HepG2 (cell line): ENCODE measurements around the gene AFAP1L2. TPM values are rescaled to one million over a fixed set of nuclear protein-coding genes. Genes with fewer than 3 reads are reported as not detected.

Source experiments
- ATAC-seq: fragments of 200-7000 bp; cut with Tn5 transposase; 3 replicates; pipeline ENCODE4 v1.9.1; 2020; ENCODE audit warnings: mild to moderate bottlenecking, moderate library complexity
- BruUV-seq: library from RNA; stranded (reverse); fragments of 400-500 nt; replicated peaks from 2 replicates; lab custom pipeline; 2021; lab: Mats Ljungman, UMichigan
- CTCF ChIA-PET: fragments of 300-600 bp; formaldehyde crosslinking; extraction: SDS; loops from one replicate; lab custom pipeline; 2021; ENCODE audit warnings: low total read pairs, inconsistent platforms, low intra/inter-chr PET ratio; lab: Yijun Ruan, JAX
- POLR2A ChIA-PET: fragments of 350-600 bp; sonication (Branson Sonifier 250); formaldehyde crosslinking; loops from one replicate; lab custom pipeline; 2020; ENCODE audit warnings: antibody characterized with exemption, inconsistent platforms; lab: Yijun Ruan, JAX
- DNase-seq: peaks from one replicate; pipeline ENCODE4 v3.0.0-alpha.2; 2015; ENCODE audit warnings: low spot score
- FAIRE-seq: peaks from 3 replicates; lab custom pipeline; 2011; peaks lifted over from hg19 to GRCh38; lab: Jason Lieb, UNC
- H2AFZ ChIP-seq: one replicate; pipeline ENCODE4 v1.6.1; 2011; ENCODE audit warnings: low read length, inconsistent platforms
- H3K27ac ChIP-seq: fragments of 300-600 bp; 3 replicates; pipeline ENCODE4 v1.8.0; 2011; ENCODE audit warnings: mixed run types, mild to moderate bottlenecking, mixed read lengths, low read length, inconsistent platforms; ENCODE audit not compliant: insufficient read depth; ENCODE audit errors: extremely low read length
- H3K27me3 ChIP-seq, 2 experiments: fragments of 200-600 bp in 1 of 2; 2 replicates in 1 of 2; 3 replicates in 1 of 2; pipeline versions ENCODE4 v1.6.0 to v1.8.0; 2011; ENCODE audit warnings: low read length in 2 of 2, mild to moderate bottlenecking in 2 of 2, moderate library complexity in 2 of 2, inconsistent platforms in 1 of 2; ENCODE audit not compliant: insufficient read depth in 2 of 2, control insufficient read depth in 1 of 2
- H3K36me3 ChIP-seq, 2 experiments: fragments of 200-600 bp in 1 of 2; replicated peaks in 1 of 2; 2 replicates in 1 of 2; 3 replicates in 1 of 2; pipeline versions ENCODE4 v1.5.1 to v1.8.0; 2011; ENCODE audit warnings: low read length in 2 of 2, inconsistent platforms in 1 of 2; ENCODE audit not compliant: insufficient read depth in 2 of 2, control insufficient read depth in 1 of 2
- H3K4me1 ChIP-seq: 2 replicates; pipeline ENCODE4 v1.5.1; 2012; ENCODE audit warnings: low read length, inconsistent platforms; ENCODE audit not compliant: insufficient read depth
- H3K4me2 ChIP-seq: 2 replicates; pipeline ENCODE4 v1.6.0; 2011; ENCODE audit warnings: low read depth, low read length, inconsistent platforms
- H3K4me3 ChIP-seq, 3 experiments: fragments of 200-600 bp in 1 of 3; sonication (generic), shearing (Covaris generic) in 1 of 3; replicated peaks in 1 of 3; 2 replicates each; pipeline ENCODE4 v1.5.1; 2011 to 2016; ENCODE audit warnings: low read length in 3 of 3, inconsistent platforms in 2 of 3, low read depth in 2 of 3, mild to moderate bottlenecking in 2 of 3, control low read depth in 1 of 3, mixed read lengths in 1 of 3; ENCODE audit not compliant: insufficient read depth in 1 of 3
- H3K79me2 ChIP-seq: one replicate; pipeline ENCODE4 v1.6.1; 2011; ENCODE audit warnings: low read length, inconsistent platforms; ENCODE audit not compliant: insufficient read depth
- H3K9ac ChIP-seq: 2 replicates; pipeline ENCODE4 v1.6.0; 2011; ENCODE audit warnings: mild to moderate bottlenecking, low read depth, low read length, inconsistent platforms; ENCODE audit not compliant: insufficient read depth
- H3K9me3 ChIP-seq: 2 replicates; pipeline ENCODE4 v1.5.1; 2012; ENCODE audit warnings: mild to moderate bottlenecking, low read length
- H4K20me1 ChIP-seq: 2 replicates; pipeline ENCODE4 v1.6.0; 2011; ENCODE audit warnings: inconsistent platforms, mild to moderate bottlenecking, low read length, moderate library complexity; ENCODE audit not compliant: insufficient read depth
- ARNTL ChIP-seq: sonication (generic); formaldehyde crosslinking; IDR thresholded peaks from 2 replicates; pipeline ENCODE4 v1.4.0; 2020; ENCODE audit warnings: mild to moderate bottlenecking, missing genetic modification reagents
- CREBL2 ChIP-seq: sonication (generic); formaldehyde crosslinking; IDR thresholded peaks from 2 replicates; pipeline ENCODE4 v1.8.1; 2023; ENCODE audit warnings: missing genetic modification reagents, mild to moderate bottlenecking, borderline replicate concordance
- DDIT3 ChIP-seq: sonication (generic); formaldehyde crosslinking; IDR thresholded peaks from 2 replicates; pipeline ENCODE4 v1.4.0; 2020; ENCODE audit warnings: mild to moderate bottlenecking, missing genetic modification reagents
- FOXO1 ChIP-seq: sonication (generic); formaldehyde crosslinking; IDR thresholded peaks from 2 replicates; pipeline ENCODE4 v1.4.0; 2020; ENCODE audit warnings: missing genetic modification reagents
- HNRNPL ChIP-seq: fragments of 200-400 bp; formaldehyde crosslinking; IDR thresholded peaks from 2 replicates; pipeline ENCODE4 v1.6.1; 2017; ENCODE audit warnings: mild to moderate bottlenecking, low read depth, low read length
- MEF2D ChIP-seq: sonication (generic); formaldehyde crosslinking; IDR thresholded peaks from 2 replicates; pipeline ENCODE4 v1.5.1; 2020; ENCODE audit warnings: mild to moderate bottlenecking, missing genetic modification reagents
- RBM39 ChIP-seq: fragments of 200-400 bp; formaldehyde crosslinking; IDR thresholded peaks from one replicate; pipeline ENCODE4 v1.6.1; 2018; ENCODE audit warnings: antibody characterized with exemption, mild to moderate bottlenecking, low read depth, low read length; ENCODE audit not compliant: poor library complexity, severe bottlenecking
- RXRA ChIP-seq: sonication (generic); formaldehyde crosslinking; IDR thresholded peaks from 2 replicates; pipeline ENCODE4 v1.5.1; 2020; ENCODE audit warnings: missing genetic modification reagents
- SRSF4 ChIP-seq: fragments of 200-400 bp; formaldehyde crosslinking; IDR thresholded peaks from one replicate; pipeline ENCODE4 v1.6.1; 2018; ENCODE audit warnings: mild to moderate bottlenecking, low read depth, low read length, moderate library complexity; ENCODE audit not compliant: poor library complexity, severe bottlenecking
- SUZ12 ChIP-seq: fragments of 150-350 bp; IDR thresholded peaks from 2 replicates; pipeline ENCODE4 v1.6.1; 2014; ENCODE audit warnings: low read depth, low read length
- THAP11 ChIP-seq: IDR thresholded peaks from 2 replicates; pipeline ENCODE4 v1.6.1; 2016; ENCODE audit warnings: missing biosample characterization, missing genetic modification reagents
- ZBTB34 ChIP-seq: sonication (generic); formaldehyde crosslinking; IDR thresholded peaks from 2 replicates; pipeline ENCODE4 v1.8.0; 2022; ENCODE audit warnings: mild to moderate bottlenecking, missing genetic modification reagents
- ZBTB42 ChIP-seq: sonication (generic); formaldehyde crosslinking; IDR thresholded peaks from 2 replicates; pipeline ENCODE4 v1.5.0; 2020; ENCODE audit warnings: mild to moderate bottlenecking, missing genetic modification reagents
- ZMYM3 ChIP-seq: sonication (generic); formaldehyde crosslinking; IDR thresholded peaks from 2 replicates; pipeline ENCODE4 v1.5.1; 2020; ENCODE audit warnings: mild to moderate bottlenecking, missing genetic modification reagents
- ZNF264 ChIP-seq: sonication (generic); formaldehyde crosslinking; IDR thresholded peaks from 2 replicates; pipeline ENCODE4 v1.4.0; 2020; ENCODE audit warnings: missing genetic modification reagents
- ZNF432 ChIP-seq: sonication (generic); formaldehyde crosslinking; IDR thresholded peaks from 2 replicates; pipeline ENCODE4 v1.5.0; 2020; ENCODE audit warnings: missing genetic modification reagents, mild to moderate bottlenecking, borderline replicate concordance
- ZNF543 ChIP-seq: sonication (generic); formaldehyde crosslinking; IDR thresholded peaks from 2 replicates; pipeline ENCODE4 v1.4.0; 2020; ENCODE audit warnings: mild to moderate bottlenecking, missing genetic modification reagents
- ZNF639 ChIP-seq: conservative IDR thresholded peaks from 2 replicates; pipeline ENCODE4 v1.6.1; 2018; ENCODE audit warnings: missing genetic modification reagents
- WGBS: methylation state at CpG from one replicate; pipeline ENCODE4 v1.1.6; 2017; ENCODE audit warnings: low lambda C conversion rate; 5-methylcytosine and 5-hydroxymethylcytosine counted together
- in situ Hi-C: cut with HindIII; loops from 2 replicates; pipeline ENCODE4 v1.10.0; 2017; ENCODE audit warnings: low pct_unique_long_range_greater_than_20kb; ENCODE audit not compliant: extremely low pct_ligation_motif_present
- intact Hi-C: fragments of 100-400 bp; cut with micrococcal nuclease; formaldehyde crosslinking; loops from one replicate; pipeline ENCODE4 v1.10.0; 2022; ENCODE audit not compliant: unreplicated experiment
- polyA plus RNA-seq, 8 experiments: library from polyadenylated mRNA; depleted of rRNA in 3 of 8; stranded (reverse) in 7 of 8; unstranded in 1 of 8; fragments of >200 nt; fragmentation: Illumina TruSeq in 4 of 8; extraction: Trizol in 4 of 8; gene quantifications; 2 replicates each; pipeline versions ENCODE4 v1.2.1 to v1.2.3, GENCODE V29; 2011 to 2016; ENCODE audit warnings: low read depth in 4 of 8, missing spikeins in 1 of 8, mixed read lengths in 1 of 8; ENCODE audit not compliant: insufficient read depth in 1 of 8
- total RNA-seq, 5 experiments: library from RNA; depleted of rRNA; stranded (reverse); fragments of >200 nt; fragmentation: Illumina TruSeq; extraction: Trizol; gene quantifications; 2 replicates each; pipeline ENCODE4 v1.2.3, GENCODE V29; 2016; ENCODE audit warnings: low read depth in 1 of 5
- TF ChIP-seq, protein P1 (sequence below): sonication (generic); formaldehyde crosslinking; IDR thresholded peaks from 2 replicates; pipeline ENCODE4 v1.5.0; 2020; ENCODE audit warnings: missing genetic modification reagents

AFAP1L2 gene
- total and polyA plus RNA-seq, 2 of the 13 experiments (the other 11 are each of a cell fraction or from before 2014, with no cell fraction given) = not detected

DNA sequence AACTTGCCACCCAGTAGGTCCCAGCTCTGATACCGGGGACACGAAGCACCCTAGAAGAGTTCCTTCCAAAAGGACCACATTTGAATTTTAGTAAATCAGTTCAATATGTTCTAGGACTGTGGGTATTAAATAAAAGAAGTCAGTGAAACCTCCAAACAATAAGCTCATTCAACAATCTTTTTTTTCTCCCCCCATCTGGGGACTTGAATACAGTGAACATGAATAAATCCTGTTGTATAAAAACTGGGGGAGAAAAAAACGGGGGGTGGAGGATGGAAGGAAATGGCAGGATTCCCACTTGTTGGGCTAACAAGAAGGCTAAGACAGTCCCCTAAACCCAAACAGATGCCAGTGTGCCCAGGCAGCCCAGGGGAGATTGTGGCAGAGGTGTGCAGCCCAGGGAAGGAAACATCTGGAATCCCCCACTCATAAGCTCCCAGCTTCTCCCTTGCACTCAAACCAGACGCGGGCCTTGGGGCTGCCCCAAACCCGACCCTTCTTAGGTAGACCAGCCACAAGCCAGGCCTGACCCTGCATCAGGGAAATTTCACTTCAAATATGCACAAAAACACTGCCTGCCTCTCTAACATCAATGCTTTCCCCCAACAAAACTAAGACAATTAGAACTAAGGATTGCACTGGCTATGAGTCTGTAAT is 8.8 kb downstream of the AFAP1L2 start:
- in situ Hi-C loops (no loop called here), intact Hi-C loops (no loop called here)
- Histone ChIP-seq H3K27ac (no peak overlapping the region), H3K27me3 (peaks cover 5 to 75% of the 10 kb centered on the region in 2 experiments; a peak in 4 of 5 replicates), H3K4me2 (no peak overlapping the region), H4K20me1 (no peaks in the 10 kb centered on the region), H3K4me3 (no peak overlapping the region), H3K79me2 (no peaks in the 10 kb centered on the region), H3K4me1 (no peaks in the 10 kb centered on the region), H3K9ac (no peak overlapping the region), H3K36me3 (no peaks in the 10 kb centered on the region), H2AFZ (no peak overlapping the region), H3K9me3 (no peaks in the 10 kb centered on the region)
- TF ChIP-seq DDIT3 (CRISPR knock-in tag) (no peak), ZNF264 (CRISPR knock-in tag) (no peak), RBM39 (no peak), FOXO1 (CRISPR knock-in tag) (no peak), HNRNPL (no peak), ZNF543 (CRISPR knock-in tag) (no peak), SUZ12 (no peak), ZBTB34 (no peak), SRSF4 (no peak), ZMYM3 (no peak), MEF2D (CRISPR knock-in tag) (no peak), ZNF639 (CRISPR knock-in tag) (no peak), CREBL2 (CRISPR knock-in tag) (no peak), RXRA (CRISPR knock-in tag) (no peak), ZNF432 (CRISPR knock-in tag) (no peak), ZBTB42 (CRISPR knock-in tag) (no peak), THAP11 (no peak), ARNTL (CRISPR knock-in tag) (no peak)
- TF ChIP-seq, protein P1, sequence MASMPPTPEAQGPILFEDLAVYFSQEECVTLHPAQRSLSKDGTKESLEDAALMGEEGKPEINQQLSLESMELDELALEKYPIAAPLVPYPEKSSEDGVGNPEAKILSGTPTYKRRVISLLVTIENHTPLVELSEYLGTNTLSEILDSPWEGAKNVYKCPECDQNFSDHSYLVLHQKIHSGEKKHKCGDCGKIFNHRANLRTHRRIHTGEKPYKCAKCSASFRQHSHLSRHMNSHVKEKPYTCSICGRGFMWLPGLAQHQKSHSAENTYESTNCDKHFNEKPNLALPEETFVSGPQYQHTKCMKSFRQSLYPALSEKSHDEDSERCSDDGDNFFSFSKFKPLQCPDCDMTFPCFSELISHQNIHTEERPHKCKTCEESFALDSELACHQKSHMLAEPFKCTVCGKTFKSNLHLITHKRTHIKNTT (CRISPR knock-in tag) = no peak
- FAIRE-seq = no peak
- no peak for ATAC-seq
- POLR2A ChIA-PET = no interaction called here
- WGBS = 4% methylated on average over 6 of the region's 6 CpGs
- no peak for DNase-seq
- BruUV-seq = no TSS peak
- CTCF ChIA-PET = no interaction called here
